SK-N-SH treated with all-trans-retinoic acid at 6 μM for 48 hours (cell line): ENCODE measurements around the gene FUT7.

Experiments
- PPARA ChIP-seq: fragments of 250-450 bp; sonication (Bioruptor Pico); IDR thresholded peaks from 2 replicates; pipeline ENCODE4 v1.5.0; 2020; ENCODE audit warnings: mild to moderate bottlenecking, borderline replicate concordance
- ZFP3 ChIP-seq: fragments of 250-450 bp; sonication (Bioruptor Pico); IDR thresholded peaks from 2 replicates; pipeline ENCODE4 v1.5.0; 2020; ENCODE audit warnings: mild to moderate bottlenecking, moderate library complexity
- ZFP30 ChIP-seq: fragments of 450-650 bp; formaldehyde crosslinking; IDR thresholded peaks from 2 replicates; pipeline ENCODE4 v1.5.0; 2022; ENCODE audit warnings: mild to moderate bottlenecking, moderate library complexity
- ZNF70 ChIP-seq: fragments of 450-650 bp; formaldehyde crosslinking; IDR thresholded peaks from 2 replicates; pipeline ENCODE4 v1.5.0; 2020; ENCODE audit warnings: mild to moderate bottlenecking, moderate library complexity

DNA sequence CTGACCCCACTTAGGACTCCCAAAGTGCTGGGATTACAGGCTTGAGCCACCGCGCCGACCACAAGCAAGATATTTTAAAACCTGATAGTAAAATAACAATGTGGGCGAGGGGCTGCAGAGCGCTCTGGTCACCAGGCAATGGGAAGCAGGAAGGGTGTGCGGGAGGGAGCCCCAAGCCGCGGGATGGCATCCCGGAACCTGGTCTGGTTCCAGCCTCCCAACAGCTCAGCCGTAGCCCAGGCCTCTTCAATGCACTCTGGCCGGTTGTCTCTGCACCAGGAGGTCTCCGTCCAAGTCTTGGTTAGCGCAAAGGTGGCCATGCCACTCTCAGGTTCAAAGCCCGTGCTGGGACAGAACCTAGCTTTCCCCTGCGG lies 44.7 kb upstream of the FUT7 start:
- TF ChIP-seq ZFP3 (CRISPR knock-in tag) (no peak), ZNF70 (CRISPR knock-in tag) (no peak), PPARA (CRISPR knock-in tag) (no peak), ZFP30 (CRISPR knock-in tag) (no peak)
